ENCODE data around the gene INO80D.
"Not testable (repeated sequence)": the region's sequence is repeated elsewhere in the genome, so short reads cannot be mapped to it uniquely, and the experiment has no call there.

The INO80D gene

DNA sequence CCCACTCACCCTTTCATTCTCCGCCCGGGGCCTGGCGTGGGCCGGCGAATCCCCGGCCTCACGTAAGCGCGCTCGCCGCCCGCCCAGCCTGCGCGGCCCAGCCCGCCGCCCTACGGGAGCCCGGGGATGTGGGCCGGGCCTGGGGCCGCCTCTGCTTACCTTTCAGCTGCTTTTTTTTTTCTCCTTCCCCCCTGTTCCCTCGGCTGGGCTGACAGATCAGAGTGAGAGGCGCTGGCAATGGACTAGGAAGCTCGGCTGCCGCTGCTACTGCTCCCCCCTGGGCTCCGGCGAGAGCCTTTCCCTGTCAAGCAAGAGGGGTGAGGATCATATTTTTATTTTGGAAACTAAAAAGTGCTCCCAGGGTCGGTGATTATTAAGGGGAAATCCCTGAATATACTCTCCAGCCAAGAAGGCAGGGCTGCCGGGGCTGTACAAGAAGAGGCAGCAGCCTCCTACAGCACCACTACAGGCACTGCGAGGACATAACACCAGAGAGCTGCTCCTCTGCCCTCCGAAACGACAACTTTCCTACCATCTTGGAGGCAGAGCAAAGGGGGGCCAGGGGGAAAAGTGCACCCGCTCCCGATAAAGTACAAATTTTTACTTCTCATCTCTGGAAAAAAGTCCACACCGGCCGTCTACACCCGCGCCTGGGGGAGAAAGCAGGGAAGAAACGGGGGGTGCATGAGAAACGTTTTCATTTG lies at the start of gene INO80D:
TSS of gene INO80D (minus strand) at position 433 of the 704 bp plus-strand sequence. CDS start 23,158 bp downstream, outside the sequence.
- peak; percentile 86 for DNase-seq (ENCODE audit: low read depth)
- TF ChIP-seq CTCF (conservative IDR thresholded peaks at IDR 0.05; ENCODE audit: low read length) = peak; percentile 62
- peak within 1 kb of the TSS; percentile 71 for H3K4me3 ChIP-seq (ENCODE audit: low read length)

DNA sequence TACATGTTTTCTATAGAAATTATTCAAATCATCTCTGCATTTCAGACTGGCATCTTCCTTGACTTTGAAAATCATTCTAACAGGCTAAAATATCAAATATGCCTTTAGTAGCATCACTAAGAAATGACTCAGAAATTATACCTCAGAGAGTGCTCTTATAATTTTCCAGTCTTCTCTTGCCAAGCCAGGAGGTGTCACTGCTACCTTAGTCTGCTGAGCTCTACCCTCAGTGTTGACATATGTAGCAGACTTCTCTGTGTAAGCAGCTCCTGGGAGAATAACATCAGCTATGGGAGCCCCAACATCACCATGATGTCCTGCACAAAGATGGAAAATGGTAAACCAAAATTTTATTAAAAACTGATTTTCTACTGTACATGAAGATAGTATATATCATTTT lies 41.7 kb upstream of the INO80D start:
- DNase-seq (ENCODE audit: low read depth) = no peak
- no peak overlapping the region for H3K4me3 ChIP-seq (ENCODE audit: low read length)
- no peak for TF ChIP-seq CTCF (conservative IDR thresholded peaks at IDR 0.05; ENCODE audit: low read length)

GRCh38 chr2:206125901-206126300 lies 39.9 kb upstream of the INO80D start:
- TF ChIP-seq CTCF (conservative IDR thresholded peaks at IDR 0.05; ENCODE audit: low read length) = no peak
- no peak overlapping the region for H3K4me3 ChIP-seq (ENCODE audit: low read length)

DNA sequence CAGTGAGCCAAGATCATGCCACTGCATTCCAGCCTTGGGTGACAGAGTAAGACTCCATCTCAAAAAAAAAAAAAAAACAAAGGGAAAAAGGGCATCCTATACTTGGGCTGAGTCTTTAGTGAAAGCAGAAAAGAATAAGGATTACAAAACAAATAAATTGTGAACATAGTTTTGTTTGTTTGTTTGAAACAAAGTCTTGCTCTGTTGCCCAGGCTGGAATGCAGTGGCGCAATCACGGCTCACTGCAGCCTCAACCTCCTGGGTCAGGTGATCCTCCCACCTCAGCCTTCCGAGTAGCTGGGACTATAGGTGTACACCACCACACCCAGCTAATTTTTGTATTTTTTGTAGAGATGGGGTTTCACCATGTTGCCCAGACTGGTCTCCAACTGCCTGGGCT lies 36.6 kb upstream of the INO80D start:
- not testable (repeated sequence) for DNase-seq (ENCODE audit: low read depth)

More at GRCh38 chr2:206125901-206126300, 39.9 kb upstream of the INO80D start:
- DNase-seq (ENCODE audit: low read depth) = peak; percentile 8

DNA sequence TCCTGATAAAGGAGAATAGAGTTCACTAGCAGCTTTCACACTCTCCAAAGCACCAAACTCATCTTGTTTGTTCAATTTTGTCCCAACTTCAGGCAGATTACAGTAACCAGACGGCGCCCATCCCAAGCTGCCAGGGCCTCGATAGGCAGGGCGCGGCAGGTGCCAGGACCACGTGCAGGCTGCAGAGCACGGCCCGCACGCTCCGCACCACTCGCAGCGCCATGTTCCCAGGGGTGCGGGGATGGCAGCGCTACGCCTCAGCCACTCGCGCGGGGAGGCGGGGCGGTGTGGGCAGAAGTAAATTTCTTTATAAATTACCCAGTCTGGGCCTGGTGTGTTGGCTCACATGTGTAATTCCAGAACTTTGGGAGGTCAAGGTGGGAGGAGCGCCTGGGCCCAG lies 30.3 kb upstream of the INO80D start:
- DNase-seq (ENCODE audit: low read depth) = no peak
- H3K4me3 ChIP-seq (ENCODE audit: low read length) = no peak overlapping the region
- no peak for TF ChIP-seq CTCF (conservative IDR thresholded peaks at IDR 0.05; ENCODE audit: low read length)

More for the DNA sequence above, 36.6 kb upstream of the INO80D start:
- H3K4me3 ChIP-seq (ENCODE audit: low read length) = not testable (repeated sequence)

DNA sequence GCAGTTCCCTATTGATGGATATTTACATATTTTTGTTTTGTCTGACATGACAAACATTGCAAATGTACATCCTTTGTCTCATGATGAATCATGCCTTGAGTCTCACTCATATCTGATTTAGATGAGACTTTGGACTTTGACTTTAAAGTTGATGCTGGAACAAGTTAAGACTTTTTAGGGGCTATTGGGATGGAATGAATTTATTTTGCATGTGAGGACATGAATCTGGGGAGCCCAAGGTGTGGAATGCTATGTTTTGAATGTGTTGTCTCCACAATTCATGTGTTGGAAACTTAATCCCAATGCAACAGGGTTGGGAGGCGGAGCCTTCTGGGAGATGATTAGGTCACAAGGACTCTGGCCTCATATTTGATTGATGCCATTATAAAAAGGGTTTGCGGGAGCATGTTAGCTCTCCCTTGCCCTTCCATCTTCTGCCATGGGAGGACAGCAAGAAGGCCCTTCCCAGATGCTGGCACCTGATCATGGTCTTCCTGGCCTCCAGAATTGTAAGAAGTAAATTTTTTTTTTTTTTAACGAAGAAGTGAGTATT lies 29.1 kb upstream of the INO80D start:
- no peak for DNase-seq (ENCODE audit: low read depth)
- no peak for TF ChIP-seq CTCF (conservative IDR thresholded peaks at IDR 0.05; ENCODE audit: low read length)
- H3K4me3 ChIP-seq (ENCODE audit: low read length) = no peak overlapping the region

DNA sequence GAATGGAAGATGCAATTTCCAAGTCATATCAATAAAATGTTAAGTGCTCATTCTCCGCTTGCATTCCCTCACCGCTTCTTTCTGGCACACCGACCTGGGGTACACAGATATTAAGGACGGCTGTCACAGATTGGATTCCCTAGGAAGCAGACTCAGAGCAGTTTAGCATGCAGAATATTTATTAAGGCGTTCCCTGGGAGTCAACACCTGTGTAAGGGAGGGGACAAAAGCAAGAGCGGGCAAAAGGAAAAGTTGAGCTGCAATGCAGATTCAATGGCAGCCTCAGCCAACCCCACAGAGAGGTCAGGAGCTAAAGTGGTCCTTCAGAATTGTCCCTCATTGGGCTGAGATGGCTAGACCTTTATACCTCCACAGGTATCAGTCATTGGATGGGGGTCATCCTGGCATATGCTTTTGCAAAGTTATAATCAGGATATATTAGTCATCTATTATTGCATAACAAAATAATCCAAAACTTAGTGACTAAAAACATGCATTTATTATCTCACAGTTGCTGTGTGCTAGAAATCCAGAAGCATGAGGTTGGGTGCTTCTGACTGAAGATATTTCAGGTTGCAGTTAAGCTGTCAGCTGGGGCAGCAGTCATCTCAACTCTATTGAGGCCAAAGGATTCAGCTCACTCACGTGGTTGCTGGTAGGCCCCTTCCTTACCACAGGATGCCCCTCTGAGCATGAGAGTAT lies 27.0 kb upstream of the INO80D start:
- no peak for TF ChIP-seq CTCF (conservative IDR thresholded peaks at IDR 0.05; ENCODE audit: low read length)
- peak; percentile 18 for DNase-seq (ENCODE audit: low read depth)
- no peak overlapping the region for H3K4me3 ChIP-seq (ENCODE audit: low read length)
